C1 segment of cervical spinal cord (tissue), 14 donors: ENCODE results near the gene EPB41L1.

ENCODE experiments used
- DNase-seq, 14 donors: peaks; one replicate each; lab custom pipeline; 2025; lab: John Stamatoyannopoulos, UW

EPB41L1 gene

GRCh38 chr20:36154700-36155628, at the start of gene EPB41L1:
Gene EPB41L1, plus strand, starts transcription at chr20:36154740. Its CDS starts 19,038 bp downstream, at chr20:36173778.
- DNase-seq = peak in 11 of 14 donors; percentile 40 to 82 (median 67)

GRCh38 chr20:36104856-36105255, 49.7 kb upstream of the EPB41L1 start:
- DNase-seq = no peak

GRCh38 chr20:36105711-36106226, 48.8 kb upstream of the EPB41L1 start:
- DNase-seq = no peak

GRCh38 chr20:36106606-36107005, 47.9 kb upstream of the EPB41L1 start:
- DNase-seq = no peak

GRCh38 chr20:36107881-36108280, 46.7 kb upstream of the EPB41L1 start:
- no peak for DNase-seq

GRCh38 chr20:36109251-36109947, 45.1 kb upstream of the EPB41L1 start:
- DNase-seq = no peak

GRCh38 chr20:36110994-36111393, 43.5 kb upstream of the EPB41L1 start:
- no peak for DNase-seq

- DNase-seq = no peak
Measured at GRCh38 chr20:36112112-36112511, 42.4 kb upstream of the EPB41L1 start.

- no peak for DNase-seq
Measured at GRCh38 chr20:36113036-36113435, 41.5 kb upstream of the EPB41L1 start.

GRCh38 chr20:36113566-36114250, 40.8 kb upstream of the EPB41L1 start:
- DNase-seq = no peak

- DNase-seq = no peak
Measured at GRCh38 chr20:36114707-36115106, 39.8 kb upstream of the EPB41L1 start.

GRCh38 chr20:36115925-36116324, 38.6 kb upstream of the EPB41L1 start:
- DNase-seq = no peak

GRCh38 chr20:36116807-36117441, 37.6 kb upstream of the EPB41L1 start:
- no peak for DNase-seq

GRCh38 chr20:36117638-36118037, 36.9 kb upstream of the EPB41L1 start:
- DNase-seq = no peak

- DNase-seq = no peak
Measured at GRCh38 chr20:36118371-36118770, 36.2 kb upstream of the EPB41L1 start.

GRCh38 chr20:36119537-36119936, 35.0 kb upstream of the EPB41L1 start:
- DNase-seq = no peak

GRCh38 chr20:36120241-36120640, 34.3 kb upstream of the EPB41L1 start:
- no peak for DNase-seq

GRCh38 chr20:36120991-36121390, 33.5 kb upstream of the EPB41L1 start:
- DNase-seq = no peak

- no peak for DNase-seq
Measured at GRCh38 chr20:36121981-36122930, 32.3 kb upstream of the EPB41L1 start.

GRCh38 chr20:36122931-36123288, 31.6 kb upstream of the EPB41L1 start:
- no peak for DNase-seq
